GM12801 (cell line): ENCODE data around the gene AKR1A1.

Source experiments
- CTCF ChIP-seq: IDR thresholded peaks from one replicate; pipeline ENCODE4 v1.5.1; 2011; ENCODE audit warnings: control low read depth; ENCODE audit not compliant: insufficient read length; ENCODE audit errors: extremely low read depth

The AKR1A1 gene

GRCh38 chr1:45522324-45523104 is 28.1 kb upstream of the AKR1A1 start:
- no peak for TF ChIP-seq CTCF

- no peak for TF ChIP-seq CTCF
Observed at GRCh38 chr1:45526135-45526644, 24.4 kb upstream of the AKR1A1 start.

GRCh38 chr1:45530632-45531135 is 19.9 kb upstream of the AKR1A1 start:
- TF ChIP-seq CTCF: no peak

- TF ChIP-seq CTCF: no peak
Observed at GRCh38 chr1:45531873-45532272, 18.8 kb upstream of the AKR1A1 start.

GRCh38 chr1:45535988-45536766 is 14.4 kb upstream of the AKR1A1 start:
- TF ChIP-seq CTCF: no peak

GRCh38 chr1:45536886-45537285 is 13.7 kb upstream of the AKR1A1 start:
- no peak for TF ChIP-seq CTCF

- TF ChIP-seq CTCF: no peak
Observed at GRCh38 chr1:45541193-45541592, 9.4 kb upstream of the AKR1A1 start.
